Glutamatergic neuron (in vitro differentiated cells): Measurements from ENCODE around the gene LMBRD2. TPM values are rescaled to one million over a fixed set of nuclear protein-coding genes. Genes with fewer than 3 reads are reported as not detected.
A peak's percentile ranks its signal among the peaks of the same experiment; 100 is the strongest.
"Not testable (repeated sequence)": the region's sequence is repeated elsewhere in the genome, so short reads cannot be mapped to it uniquely, and the experiment has no call there.

Experiments used
- DNase-seq: peaks from one replicate; pipeline ENCODE4 v3.0.0; 2022
- H3K27ac Mint-ChIP-seq: one replicate; pipeline ENCODE4 v1.8.0; 2020; ENCODE audit warnings: mild to moderate bottlenecking, mixed read lengths, inconsistent platforms; ENCODE audit not compliant: unreplicated experiment
- H3K27me3 Mint-ChIP-seq: one replicate; pipeline ENCODE4 v1.8.0; 2020; ENCODE audit warnings: mild to moderate bottlenecking, moderate library complexity, mixed read lengths, inconsistent platforms; ENCODE audit not compliant: unreplicated experiment
- H3K36me3 Mint-ChIP-seq: one replicate; pipeline ENCODE4 v1.8.0; 2020; ENCODE audit warnings: mild to moderate bottlenecking, mixed read lengths, inconsistent platforms; ENCODE audit not compliant: unreplicated experiment
- H3K4me1 Mint-ChIP-seq: one replicate; pipeline ENCODE4 v1.8.0; 2020; ENCODE audit warnings: mild to moderate bottlenecking, low read depth, mixed read lengths, inconsistent platforms; ENCODE audit not compliant: unreplicated experiment
- H3K4me3 Mint-ChIP-seq: one replicate; pipeline ENCODE4 v1.8.0; 2020; ENCODE audit warnings: mild to moderate bottlenecking, mixed read lengths, inconsistent platforms; ENCODE audit not compliant: unreplicated experiment
- H3K9me3 Mint-ChIP-seq: one replicate; pipeline ENCODE4 v1.8.0; 2020; ENCODE audit warnings: mild to moderate bottlenecking, moderate library complexity, mixed read lengths, inconsistent platforms; ENCODE audit not compliant: unreplicated experiment
- CTCF ChIP-seq: fragments of 200-600 bp; sonication (generic); IDR thresholded peaks from one replicate; pipeline ENCODE4 v1.5.0; 2021; ENCODE audit not compliant: partially characterized antibody, unreplicated experiment
- total RNA-seq: library from RNA; stranded (reverse); fragmentation: NEBNext Ultra II Directional; extraction: Animal tissue kit (Norgen Biotek cat#: 25700); gene quantifications from one replicate; pipeline ENCODE4 v1.2.1, GENCODE V29; 2021; ENCODE audit not compliant: unreplicated experiment

The LMBRD2 gene
- total RNA-seq, 1 donor from 2014 or later: 32.8 TPM

- no peak overlapping the region for H3K4me3 Mint-ChIP-seq
- DNase-seq: no peak
- H3K36me3 Mint-ChIP-seq: peaks cover 19% of the 10 kb centered on the region
- H3K27ac Mint-ChIP-seq: peak overlapping the region; percentile 35
- H3K4me1 Mint-ChIP-seq: no peaks in the 10 kb centered on the region
- peaks cover 2% of the 10 kb centered on the region for H3K9me3 Mint-ChIP-seq
- TF ChIP-seq CTCF: no peak
- no peaks in the 10 kb centered on the region for H3K27me3 Mint-ChIP-seq
Measured at GRCh38 chr5:36193746-36194145, 42.1 kb upstream of the LMBRD2 start.

GRCh38 chr5:36184408-36184807 is 32.7 kb upstream of the LMBRD2 start:
- H3K27me3 Mint-ChIP-seq, H3K9me3 Mint-ChIP-seq, DNase-seq, H3K27ac Mint-ChIP-seq, H3K4me3 Mint-ChIP-seq: not testable (repeated sequence)
- Mint-ChIP-seq H3K36me3 (peaks cover 28% of the 10 kb centered on the region), H3K4me1 (peaks cover 11% of the 10 kb centered on the region)

GRCh38 chr5:36181774-36182173 is 30.1 kb upstream of the LMBRD2 start:
- peaks cover 11% of the 10 kb centered on the region for H3K36me3 Mint-ChIP-seq
- H3K27ac Mint-ChIP-seq: no peak overlapping the region
- H3K4me1 Mint-ChIP-seq: peaks cover 26% of the 10 kb centered on the region
- peaks cover 2% of the 10 kb centered on the region for H3K27me3 Mint-ChIP-seq
- peaks cover 4% of the 10 kb centered on the region for H3K9me3 Mint-ChIP-seq
- DNase-seq: no peak
- H3K4me3 Mint-ChIP-seq: no peak overlapping the region
- no peak for TF ChIP-seq CTCF

GRCh38 chr5:36180556-36181350 is 29.1 kb upstream of the LMBRD2 start:
- Mint-ChIP-seq H3K27me3 (peaks cover 2% of the 10 kb centered on the region), H3K4me1 (peaks cover 27% of the 10 kb centered on the region), H3K4me3 (no peak overlapping the region), H3K9me3 (peaks cover 4% of the 10 kb centered on the region), H3K36me3 (peaks cover 3% of the 10 kb centered on the region), H3K27ac (peak overlapping the region; percentile 7)
- no peak for TF ChIP-seq CTCF
- DNase-seq: no peak

GRCh38 chr5:36179950-36180349 is 28.3 kb upstream of the LMBRD2 start:
- Mint-ChIP-seq H3K27ac (peak overlapping the region; percentile 41), H3K27me3 (peaks cover 2% of the 10 kb centered on the region), H3K4me1 (peaks cover 29% of the 10 kb centered on the region), H3K9me3 (peaks cover 4% of the 10 kb centered on the region), H3K36me3 (no peaks in the 10 kb centered on the region), H3K4me3 (peak overlapping the region; percentile 0)
- TF ChIP-seq CTCF: no peak
- DNase-seq: no peak
